ENCODE data around the gene SCP2.

SCP2 gene

GRCh38 chr1:52907812-52908153 is 19.3 kb upstream of the SCP2 start:
- Histone ChIP-seq H3K9ac (ENCODE audit: low read length) (no peak overlapping the region), H3F3A (ENCODE audit: insufficient read depth, low read length) (no peaks in the 10 kb centered on the region), H4K20me1 (ENCODE audit: insufficient read depth, low read length) (no peaks in the 10 kb centered on the region), H3K27ac (ENCODE audit: low read depth, low read length, poor library complexity, severe bottlenecking) (no peak overlapping the region), H3K4me2 (ENCODE audit: low read length) (no peak overlapping the region), H3K36me3 (ENCODE audit: insufficient read depth, low read length) (no peaks in the 10 kb centered on the region), H3K9me2 (ENCODE audit: low read depth, low read length) (no peaks in the 10 kb centered on the region), H3K4me1 (ENCODE audit: insufficient read depth, low read length, severe bottlenecking) (no peaks in the 10 kb centered on the region), H2AFZ (ENCODE audit: low read length) (no peak overlapping the region), H3K27me3 (ENCODE audit: insufficient read depth, low read length) (no peaks in the 10 kb centered on the region), H3K9me3 (ENCODE audit: low read length) (no peaks in the 10 kb centered on the region), H3K4me3 (ENCODE audit: low read depth, low read length, poor library complexity, severe bottlenecking) (no peak overlapping the region), H3K79me2 (ENCODE audit: insufficient read depth, low read length) (no peaks in the 10 kb centered on the region)
- TF ChIP-seq EZH2 (IDR thresholded peaks at IDR 0.05; ENCODE audit: borderline replicate concordance, low read length): no peak
- TF ChIP-seq CTCF (IDR thresholded peaks at IDR 0.05; ENCODE audit: low read length): no peak

DNA sequence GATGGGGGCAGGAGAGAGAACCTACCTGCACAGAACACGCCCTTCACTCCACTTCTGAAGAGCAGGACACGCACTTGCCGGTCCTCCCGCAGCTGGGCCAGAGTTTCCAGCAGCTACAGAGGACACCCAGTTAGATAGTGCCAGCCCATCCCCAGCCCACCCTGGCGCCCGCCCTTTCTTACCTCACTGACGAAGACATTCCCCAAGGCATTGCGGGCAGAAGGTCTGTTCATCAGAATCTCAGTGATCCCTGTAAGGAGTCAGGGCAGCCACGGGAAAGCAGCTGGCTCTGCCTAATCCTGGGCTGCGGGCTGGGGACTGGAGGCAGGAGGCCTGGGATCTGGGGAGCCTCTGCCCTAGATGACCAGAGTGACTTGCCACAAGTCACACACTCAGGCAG is 15.5 kb upstream of the SCP2 start:
- no peaks in the 10 kb centered on the region; the same call in none of the 2 replicates for H3K27me3 ChIP-seq (ENCODE audit: insufficient read depth, low read length)
- H2AFZ ChIP-seq (ENCODE audit: low read length): no peak overlapping the region
- H3K27ac ChIP-seq (ENCODE audit: low read depth, low read length, poor library complexity, severe bottlenecking): no peak overlapping the region
- no peaks in the 10 kb centered on the region for H3K9me2 ChIP-seq (ENCODE audit: low read depth, low read length)
- H4K20me1 ChIP-seq (ENCODE audit: insufficient read depth, low read length): no peaks in the 10 kb centered on the region
- no peak overlapping the region for H3K4me2 ChIP-seq (ENCODE audit: low read length)
- no peaks in the 10 kb centered on the region for H3K9me3 ChIP-seq (ENCODE audit: low read length)
- H3K4me1 ChIP-seq (ENCODE audit: insufficient read depth, low read length, severe bottlenecking): no peaks in the 10 kb centered on the region
- no peak overlapping the region for H3K9ac ChIP-seq (ENCODE audit: low read length)
- H3F3A ChIP-seq (ENCODE audit: insufficient read depth, low read length): no peaks in the 10 kb centered on the region
- no peaks in the 10 kb centered on the region for H3K79me2 ChIP-seq (ENCODE audit: insufficient read depth, low read length)
- no peak overlapping the region for H3K4me3 ChIP-seq (ENCODE audit: low read depth, low read length, poor library complexity, severe bottlenecking)
- TF ChIP-seq CTCF (IDR thresholded peaks at IDR 0.05; ENCODE audit: low read length) (no peak), EZH2 (IDR thresholded peaks at IDR 0.05; ENCODE audit: borderline replicate concordance, low read length) (no peak)
- H3K36me3 ChIP-seq (ENCODE audit: insufficient read depth, low read length): no peaks in the 10 kb centered on the region

GRCh38 chr1:52913014-52913413 is 14.1 kb upstream of the SCP2 start:
- Histone ChIP-seq H3K79me2 (ENCODE audit: insufficient read depth, low read length) (no peaks in the 10 kb centered on the region), H3K4me3 (ENCODE audit: low read depth, low read length, poor library complexity, severe bottlenecking) (no peak overlapping the region), H3K9ac (ENCODE audit: low read length) (no peak overlapping the region), H3K9me3 (ENCODE audit: low read length) (no peaks in the 10 kb centered on the region), H3K27me3 (ENCODE audit: insufficient read depth, low read length) (no peaks in the 10 kb centered on the region; the same call in none of the 2 replicates), H3K36me3 (ENCODE audit: insufficient read depth, low read length) (no peaks in the 10 kb centered on the region), H3K4me1 (ENCODE audit: insufficient read depth, low read length, severe bottlenecking) (no peaks in the 10 kb centered on the region), H3K9me2 (ENCODE audit: low read depth, low read length) (no peaks in the 10 kb centered on the region), H2AFZ (ENCODE audit: low read length) (no peak overlapping the region), H3K27ac (ENCODE audit: low read depth, low read length, poor library complexity, severe bottlenecking) (no peak overlapping the region), H3K4me2 (ENCODE audit: low read length) (no peak overlapping the region), H4K20me1 (ENCODE audit: insufficient read depth, low read length) (no peaks in the 10 kb centered on the region), H3F3A (ENCODE audit: insufficient read depth, low read length) (no peaks in the 10 kb centered on the region)
- no peak for TF ChIP-seq EZH2 (IDR thresholded peaks at IDR 0.05; ENCODE audit: borderline replicate concordance, low read length)
- TF ChIP-seq CTCF (IDR thresholded peaks at IDR 0.05; ENCODE audit: low read length): no peak
